ENCODE measurements around the gene BCKDHA. TPM values are rescaled to one million over a fixed set of nuclear protein-coding genes. Genes with fewer than 3 reads are reported as not detected.
"Not testable (repeated sequence)": the region's sequence is repeated elsewhere in the genome, so short reads cannot be mapped to it uniquely, and the experiment has no call there.

The BCKDHA gene
- total RNA-seq, 1 donor from 2014 or later = 16.3 TPM

GRCh38 chr19:41431426-41432386 lies 34.1 kb downstream of the BCKDHA start:
- no peak overlapping the region for H3K4me3 Mint-ChIP-seq (ENCODE audit: low read depth)
- no peaks in the 10 kb centered on the region for H3K9me3 Mint-ChIP-seq (ENCODE audit: low read depth)
- H3K27ac Mint-ChIP-seq = no peak overlapping the region
- DNase-seq (ENCODE audit: low spot score, unreplicated experiment) = no peak
- no peaks in the 10 kb centered on the region for H3K27me3 Mint-ChIP-seq
- peaks cover 10% of the 10 kb centered on the region for H3K4me1 Mint-ChIP-seq (ENCODE audit: low read depth)
- H3K36me3 Mint-ChIP-seq (ENCODE audit: insufficient read depth) = peaks cover 3% of the 10 kb centered on the region
- TF ChIP-seq CTCF (IDR thresholded peaks at IDR 0.05; ENCODE audit: unreplicated experiment) = peak; percentile 24

GRCh38 chr19:41433171-41433570 lies 35.6 kb downstream of the BCKDHA start:
- Mint-ChIP-seq H3K4me1 (ENCODE audit: low read depth) (peaks cover 1% of the 10 kb centered on the region), H3K36me3 (ENCODE audit: insufficient read depth) (peaks cover 5% of the 10 kb centered on the region), H3K4me3 (ENCODE audit: low read depth) (no peak overlapping the region), H3K27me3 (no peaks in the 10 kb centered on the region), H3K9me3 (ENCODE audit: low read depth) (no peaks in the 10 kb centered on the region), H3K27ac (no peak overlapping the region)
- TF ChIP-seq CTCF (IDR thresholded peaks at IDR 0.05; ENCODE audit: unreplicated experiment) = no peak
- no peak for DNase-seq (ENCODE audit: low spot score, unreplicated experiment)

GRCh38 chr19:41434450-41434849 lies 36.8 kb downstream of the BCKDHA start:
- Mint-ChIP-seq H3K9me3 (ENCODE audit: low read depth) (no peaks in the 10 kb centered on the region), H3K27me3 (no peaks in the 10 kb centered on the region), H3K4me1 (ENCODE audit: low read depth) (no peaks in the 10 kb centered on the region), H3K36me3 (ENCODE audit: insufficient read depth) (peaks cover 5% of the 10 kb centered on the region), H3K4me3 (ENCODE audit: low read depth) (no peak overlapping the region), H3K27ac (no peak overlapping the region)
- DNase-seq (ENCODE audit: low spot score, unreplicated experiment) = no peak
- TF ChIP-seq CTCF (IDR thresholded peaks at IDR 0.05; ENCODE audit: unreplicated experiment) = no peak

GRCh38 chr19:41435376-41435775 lies 37.8 kb downstream of the BCKDHA start:
- not testable (repeated sequence) for H3K36me3 Mint-ChIP-seq (ENCODE audit: insufficient read depth); H3K27me3 Mint-ChIP-seq; H3K4me3 Mint-ChIP-seq (ENCODE audit: low read depth); H3K4me1 Mint-ChIP-seq (ENCODE audit: low read depth); DNase-seq (ENCODE audit: low spot score, unreplicated experiment); H3K27ac Mint-ChIP-seq; H3K9me3 Mint-ChIP-seq (ENCODE audit: low read depth)

- H3K4me3 Mint-ChIP-seq (ENCODE audit: low read depth) = no peak overlapping the region
- no peak overlapping the region for H3K27ac Mint-ChIP-seq
- H3K27me3 Mint-ChIP-seq = no peaks in the 10 kb centered on the region
- DNase-seq (ENCODE audit: low spot score, unreplicated experiment) = no peak
- no peaks in the 10 kb centered on the region for H3K4me1 Mint-ChIP-seq (ENCODE audit: low read depth)
- no peak for TF ChIP-seq CTCF (IDR thresholded peaks at IDR 0.05; ENCODE audit: unreplicated experiment)
- H3K9me3 Mint-ChIP-seq (ENCODE audit: low read depth) = no peaks in the 10 kb centered on the region
- peaks cover 5% of the 10 kb centered on the region for H3K36me3 Mint-ChIP-seq (ENCODE audit: insufficient read depth)
Observed at GRCh38 chr19:41435936-41436673, 38.5 kb downstream of the BCKDHA start.

All from progenitor cell of endocrine pancreas (in vitro differentiated cells).